CD4-positive, CD25-positive, alpha-beta regulatory T cell (primary cell): ENCODE data around the gene TCFL5. TPM values are rescaled to one million over a fixed set of nuclear protein-coding genes. Genes with fewer than 3 reads are reported as not detected.
A peak's percentile ranks its signal among the peaks of the same experiment; 100 is the strongest.

Experiments used
- ATAC-seq, 2 donors: fragments of 150-1000 bp; cut with Tn5 transposase; one replicate each; pipeline ENCODE4 v1.10.0; 2021; ENCODE audit warnings: low read depth in 2 of 2, moderate number of reproducible peaks in 2 of 2, moderate library complexity in 1 of 2
- DNase-seq, 3 donors: peaks; one replicate each; pipeline versions ENCODE4 v3.0.0 to v3.0.0-alpha.2; 2012 to 2022; ENCODE audit warnings: mixed read lengths in 1 of 3
- H3K27ac ChIP-seq: one replicate; pipeline ENCODE4 v1.7.0; 2013; ENCODE audit warnings: mild to moderate bottlenecking, low read length; ENCODE audit not compliant: insufficient read depth, poor library complexity, severe bottlenecking
- H3K27me3 ChIP-seq: one replicate; pipeline ENCODE4 v1.7.0; 2013; ENCODE audit warnings: low read length; ENCODE audit not compliant: control insufficient read depth, insufficient read depth
- H3K36me3 ChIP-seq: one replicate; pipeline ENCODE4 v1.7.0; 2013; ENCODE audit warnings: mild to moderate bottlenecking, low read length, moderate library complexity; ENCODE audit not compliant: control insufficient read depth, insufficient read depth
- H3K4me1 ChIP-seq: 2 replicates; pipeline ENCODE4 v1.7.0; 2013; ENCODE audit warnings: mild to moderate bottlenecking, low read length; ENCODE audit not compliant: insufficient read depth, control insufficient read depth, poor library complexity, severe bottlenecking
- H3K4me3 ChIP-seq: one replicate; pipeline ENCODE4 v1.7.0; 2013; ENCODE audit warnings: low read depth, mild to moderate bottlenecking, low read length, moderate library complexity
- H3K9me3 ChIP-seq, 2 experiments: 1 replicate in 1 of 2; 2 replicates in 1 of 2; pipeline ENCODE4 v1.7.0; 2013; ENCODE audit warnings: low read length in 2 of 2, mild to moderate bottlenecking in 1 of 2, moderate library complexity in 1 of 2; ENCODE audit not compliant: control insufficient read depth in 2 of 2
- H3K27ac Mint-ChIP-seq, 3 donors: one replicate each; pipeline ENCODE4 v1.8.0; 2020 to 2022; ENCODE audit warnings: mild to moderate bottlenecking in 3 of 3, mixed read lengths in 3 of 3, moderate library complexity in 2 of 3
- H3K27me3 Mint-ChIP-seq: one replicate; pipeline ENCODE4 v1.8.0; 2022; ENCODE audit warnings: mild to moderate bottlenecking, mixed read lengths
- H3K36me3 Mint-ChIP-seq: one replicate; pipeline ENCODE4 v1.8.0; 2020; ENCODE audit warnings: mixed read lengths
- H3K4me1 Mint-ChIP-seq, 4 donors: one replicate each; pipeline ENCODE4 v1.8.0; 2020 to 2022; ENCODE audit warnings: mixed read lengths in 4 of 4, mild to moderate bottlenecking in 1 of 4
- H3K4me3 Mint-ChIP-seq, 4 donors: one replicate each; pipeline ENCODE4 v1.8.0; 2020 to 2022; ENCODE audit warnings: mild to moderate bottlenecking in 4 of 4, mixed read lengths in 4 of 4, moderate library complexity in 3 of 4
- H3K9me3 Mint-ChIP-seq, 7 donors: one replicate each; pipeline ENCODE4 v1.8.0; 2020 to 2022; ENCODE audit warnings: mixed read lengths in 7 of 7, mild to moderate bottlenecking in 3 of 7, moderate library complexity in 2 of 7
- polyA plus RNA-seq, 4 donors: library from polyadenylated mRNA; unstranded; fragments of 300-500 nt; fragmentation: Illumina TruSeq; gene quantifications; one replicate each; pipeline ENCODE4 v1.2.3, GENCODE V29; 2021
- total RNA-seq: library from RNA; stranded (reverse); gene quantifications from one replicate; pipeline ENCODE4 v1.2.3, GENCODE V29; 2022

TCFL5 gene
- total and polyA plus RNA-seq, 5 donors from 2014 or later: 0.53 to 3.8 (median 1.2) TPM

DNA sequence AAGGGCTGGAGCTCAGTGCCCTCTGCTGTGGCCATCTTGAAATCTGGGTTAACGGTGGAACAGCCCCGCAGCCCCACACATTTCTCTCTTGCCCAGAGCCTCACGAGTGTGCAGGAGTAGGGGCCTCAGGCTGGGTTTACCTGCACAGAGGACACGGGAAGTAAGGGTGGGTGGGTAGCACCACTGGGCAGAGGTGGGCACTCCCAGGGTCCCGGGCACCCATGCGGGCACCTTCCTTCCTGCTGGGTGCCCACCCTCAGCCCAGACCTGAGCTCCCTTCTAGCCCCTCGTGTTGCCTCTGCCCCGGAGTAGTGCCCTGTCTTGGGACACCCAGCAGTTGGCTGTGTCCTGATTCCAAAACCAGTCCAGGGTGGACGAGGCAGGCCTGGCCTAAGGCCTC is 33.6 kb downstream of the TCFL5 start:
- H3K27me3 ChIP-seq: no peaks in the 10 kb centered on the region
- H3K4me1 ChIP-seq: peaks cover 8% of the 10 kb centered on the region
- no peak overlapping the region for H3K4me3 ChIP-seq
- Mint-ChIP-seq H3K27me3 (peaks cover 5% of the 10 kb centered on the region), H3K4me3 (no peak overlapping the region), H3K4me1 (peaks cover 0 to 7% (median 0%) of the 10 kb centered on the region in 4 donors), H3K36me3 (no peaks in the 10 kb centered on the region), H3K9me3 (no peaks in the 10 kb centered on the region), H3K27ac (no peak overlapping the region)
- no peak overlapping the region for H3K27ac ChIP-seq
- ATAC-seq (no peak), DNase-seq (no peak)
- no peaks in the 10 kb centered on the region for H3K9me3 ChIP-seq
- no peaks in the 10 kb centered on the region for H3K36me3 ChIP-seq

DNA sequence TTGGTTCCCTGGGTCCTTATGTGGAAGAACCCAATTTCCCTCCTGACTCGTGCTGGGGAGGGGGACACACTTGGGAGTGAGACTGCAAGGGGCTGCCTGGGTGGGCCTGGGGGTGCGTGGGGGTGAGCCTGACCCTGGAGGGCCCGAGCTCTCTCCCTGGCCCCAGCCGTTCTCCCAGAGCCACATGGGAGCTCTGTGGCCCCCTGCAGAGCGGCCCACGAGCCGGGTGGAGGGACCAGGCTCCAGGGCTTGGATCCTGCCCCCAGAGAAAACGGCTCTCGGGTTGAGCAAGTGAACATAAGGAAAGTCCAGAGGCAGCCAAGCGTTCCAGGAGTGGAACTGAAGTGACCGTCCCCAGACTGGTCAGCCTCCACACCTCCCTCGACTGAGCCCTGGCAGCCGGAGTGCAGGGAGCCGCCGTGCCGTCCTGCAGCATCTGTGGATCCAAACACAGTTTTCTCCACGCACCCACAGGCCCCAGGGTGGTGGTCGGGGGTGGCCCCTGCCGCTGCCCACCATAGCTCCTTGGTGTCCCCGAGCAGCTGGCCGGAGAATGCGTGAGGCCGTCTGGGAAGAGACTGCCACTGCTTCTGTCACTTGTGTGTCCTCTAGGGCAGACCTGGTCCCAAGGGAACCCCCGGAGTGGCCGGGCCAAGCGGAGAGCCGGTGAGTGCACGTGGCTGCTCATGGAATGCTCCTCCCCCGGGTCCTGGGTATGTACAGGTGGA is 34.1 kb downstream of the TCFL5 start:
- no peak for ATAC-seq
- no peak overlapping the region for H3K4me3 ChIP-seq
- H3K9me3 ChIP-seq: no peaks in the 10 kb centered on the region
- Mint-ChIP-seq H3K36me3 (no peaks in the 10 kb centered on the region), H3K4me1 (peaks cover 0 to 5% (median 0%) of the 10 kb centered on the region in 4 donors), H3K4me3 (no peak overlapping the region), H3K9me3 (no peaks in the 10 kb centered on the region), H3K27ac (no peak overlapping the region), H3K27me3 (peaks cover 5% of the 10 kb centered on the region)
- no peaks in the 10 kb centered on the region for H3K36me3 ChIP-seq
- H3K27ac ChIP-seq: no peak overlapping the region
- H3K4me1 ChIP-seq: peaks cover 8% of the 10 kb centered on the region
- DNase-seq: no peak
- H3K27me3 ChIP-seq: no peaks in the 10 kb centered on the region

DNA sequence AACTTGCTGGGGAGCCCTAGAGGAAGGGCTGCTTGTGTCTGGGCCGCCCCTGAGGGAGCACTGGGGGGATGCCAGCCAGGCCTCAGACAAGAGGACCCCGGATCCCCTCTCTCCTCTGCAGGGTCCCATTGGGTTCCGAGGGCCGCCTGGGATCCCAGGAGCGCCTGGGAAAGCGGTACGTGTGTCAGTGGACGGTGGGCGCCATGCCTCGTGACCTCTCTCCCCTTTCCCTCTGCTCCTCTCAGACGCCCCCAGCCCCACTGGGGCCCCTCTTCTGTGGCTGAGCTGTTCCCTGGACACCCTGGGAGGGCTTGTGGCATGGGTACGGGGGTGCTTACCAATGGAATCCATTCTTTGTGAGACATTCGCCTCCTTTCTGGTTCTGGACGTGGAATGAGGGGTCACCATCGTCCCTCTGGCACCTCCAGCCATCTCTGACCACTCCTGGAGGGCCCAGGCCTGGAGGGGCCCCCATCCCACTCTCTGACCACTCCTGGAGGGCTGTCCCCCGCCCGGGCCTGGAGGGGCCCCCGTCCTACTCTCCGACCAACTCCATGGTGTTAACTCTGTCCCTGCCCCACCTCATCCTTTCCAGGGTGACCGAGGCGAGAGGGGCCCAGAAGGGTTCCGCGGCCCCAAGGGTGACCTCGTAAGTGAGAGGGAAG is 34.8 kb downstream of the TCFL5 start:
- H3K27me3 ChIP-seq: no peaks in the 10 kb centered on the region
- no peak overlapping the region for H3K27ac ChIP-seq
- no peaks in the 10 kb centered on the region for H3K36me3 ChIP-seq
- no peaks in the 10 kb centered on the region for H3K9me3 ChIP-seq
- no peak for DNase-seq
- no peak overlapping the region for H3K4me3 ChIP-seq
- Mint-ChIP-seq H3K9me3 (no peaks in the 10 kb centered on the region), H3K36me3 (no peaks in the 10 kb centered on the region), H3K27ac (no peak overlapping the region), H3K4me1 (peaks cover 0 to 4% (median 0%) of the 10 kb centered on the region in 4 donors), H3K4me3 (no peak overlapping the region), H3K27me3 (no peaks in the 10 kb centered on the region)
- H3K4me1 ChIP-seq: peaks cover 8% of the 10 kb centered on the region
- no peak for ATAC-seq

DNA sequence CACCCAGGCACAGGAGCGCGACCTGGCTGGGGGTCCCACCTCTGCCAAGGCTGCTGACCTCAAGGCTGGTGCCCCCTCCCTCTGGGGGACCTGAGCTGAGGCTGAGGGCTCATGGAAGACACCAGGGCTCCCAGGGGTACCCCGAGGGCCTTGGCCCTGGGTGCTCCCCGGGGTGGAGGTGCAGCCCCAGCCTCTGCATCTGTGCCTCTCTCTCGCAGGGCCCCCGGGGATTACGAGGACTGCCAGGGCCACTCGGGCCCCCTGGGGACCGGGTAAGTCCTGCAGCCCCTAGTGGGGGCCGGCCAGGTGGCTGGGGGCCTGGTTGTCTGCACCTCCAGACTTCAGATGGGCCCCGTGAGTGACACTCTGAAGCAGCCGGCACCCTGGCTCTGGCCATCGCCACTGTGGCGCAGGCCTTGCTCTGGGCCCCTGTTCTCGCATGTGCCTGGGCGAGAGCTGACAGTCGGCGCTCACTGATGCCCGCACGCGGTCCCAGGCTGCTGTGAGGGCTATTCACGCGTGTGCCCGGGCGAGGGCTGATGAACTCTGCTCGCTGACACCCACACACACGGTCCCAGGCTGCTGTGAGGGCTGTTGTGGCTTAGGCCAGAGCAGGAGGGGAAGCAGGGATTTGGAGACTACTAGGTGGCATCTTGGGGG is 35.5 kb downstream of the TCFL5 start:
- Histone ChIP-seq H3K36me3 (no peaks in the 10 kb centered on the region), H3K4me1 (peaks cover 8% of the 10 kb centered on the region), H3K27ac (no peak overlapping the region), H3K4me3 (no peak overlapping the region), H3K27me3 (no peaks in the 10 kb centered on the region), H3K9me3 (no peaks in the 10 kb centered on the region)
- H3K4me3 Mint-ChIP-seq: peak overlapping the region in 1 of 4 donors; percentile 54
- H3K9me3 Mint-ChIP-seq: no peaks in the 10 kb centered on the region
- no peak overlapping the region for H3K27ac Mint-ChIP-seq
- ATAC-seq: no peak
- H3K27me3 Mint-ChIP-seq: no peaks in the 10 kb centered on the region
- H3K36me3 Mint-ChIP-seq: no peaks in the 10 kb centered on the region
- peaks cover 0 to 2% (median 0%) of the 10 kb centered on the region in 4 donors for H3K4me1 Mint-ChIP-seq
- DNase-seq: no peak

DNA sequence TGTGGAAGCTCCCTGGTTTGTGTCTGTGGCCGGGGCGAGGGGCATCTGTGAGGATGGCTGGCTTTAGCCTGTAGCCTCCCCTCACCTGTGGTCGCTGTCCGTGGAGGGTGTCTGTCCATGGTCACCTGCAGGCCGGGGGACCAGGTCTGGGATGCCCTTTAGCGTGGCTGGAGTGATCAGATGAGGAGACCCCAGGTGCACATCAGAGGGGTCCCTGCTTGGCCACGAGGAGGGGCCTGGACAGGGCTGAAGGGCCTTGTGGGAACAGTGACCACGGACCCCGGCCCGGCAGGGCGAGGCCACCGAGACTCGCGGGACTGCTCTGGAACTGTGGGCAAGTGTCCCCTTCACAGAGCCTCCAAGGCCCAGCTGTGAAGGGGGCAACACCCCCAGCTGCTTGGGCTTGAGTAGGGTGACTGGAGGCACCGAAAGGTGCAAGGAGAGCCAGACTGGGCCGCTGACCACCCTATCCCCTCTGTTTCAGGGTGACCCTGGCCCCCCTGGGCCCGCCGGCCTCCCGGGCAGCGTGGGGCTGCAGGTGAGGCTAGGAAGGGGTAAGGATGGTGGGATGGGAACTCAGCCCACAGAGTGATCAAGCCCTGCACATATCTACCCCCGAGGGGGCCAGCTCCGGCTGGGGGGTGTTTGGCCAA is 36.2 kb downstream of the TCFL5 start:
- DNase-seq: no peak
- peaks cover 8% of the 10 kb centered on the region for H3K4me1 ChIP-seq
- Mint-ChIP-seq H3K36me3 (no peaks in the 10 kb centered on the region), H3K27me3 (no peaks in the 10 kb centered on the region), H3K27ac (no peak overlapping the region), H3K4me1 (peaks cover 0 to 2% (median 0%) of the 10 kb centered on the region in 4 donors), H3K9me3 (no peaks in the 10 kb centered on the region), H3K4me3 (peak overlapping the region in 1 of 4 donors; percentile 54)
- H3K9me3 ChIP-seq: no peaks in the 10 kb centered on the region
- H3K36me3 ChIP-seq: no peaks in the 10 kb centered on the region
- no peak overlapping the region for H3K27ac ChIP-seq
- H3K4me3 ChIP-seq: no peak overlapping the region
- no peaks in the 10 kb centered on the region for H3K27me3 ChIP-seq
- no peak for ATAC-seq

DNA sequence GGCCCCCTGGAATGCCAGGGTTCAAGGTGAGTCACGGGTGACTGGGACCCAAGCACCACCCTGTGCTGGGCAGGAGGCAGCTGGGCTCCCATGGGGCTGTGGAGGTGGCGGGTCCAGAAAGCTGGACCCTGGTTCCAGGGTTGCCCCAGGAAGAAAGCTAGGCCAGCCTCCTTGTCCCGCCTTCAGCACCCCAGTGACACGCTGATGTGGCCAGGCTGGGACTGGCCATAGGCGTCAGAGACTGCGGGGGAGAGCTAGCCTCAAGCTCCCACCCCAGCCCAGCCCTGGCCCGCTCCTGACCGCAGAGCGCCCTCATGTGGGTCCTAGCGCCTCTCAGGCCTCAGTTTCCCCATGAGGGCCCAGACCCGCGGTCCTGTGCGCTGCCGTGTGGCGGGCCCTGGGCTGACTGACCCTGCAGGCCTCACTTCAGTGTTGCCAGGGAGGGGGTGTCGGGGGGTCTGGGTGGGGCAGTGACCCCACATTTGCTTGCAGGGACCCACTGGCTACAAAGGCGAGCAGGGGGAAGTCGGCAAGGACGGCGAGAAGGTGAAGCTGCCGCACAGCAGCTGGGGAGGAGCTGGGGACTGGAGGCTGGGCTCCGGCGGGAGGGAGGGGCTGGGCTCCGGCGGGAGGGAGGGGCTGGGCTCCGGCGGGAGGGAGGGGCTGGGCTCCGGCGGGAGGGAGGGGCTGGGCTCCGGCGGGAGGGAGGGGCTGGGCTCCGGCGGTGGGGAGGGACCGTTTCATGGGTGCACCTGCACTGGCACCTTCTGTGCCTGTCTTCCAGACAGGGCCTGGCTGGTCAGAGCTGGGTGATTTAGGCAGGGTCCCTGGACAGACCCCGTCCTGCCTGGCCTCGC is 36.9 kb downstream of the TCFL5 start:
- H3K27ac Mint-ChIP-seq: no peak overlapping the region

More for the DNA sequence above, 36.9 kb downstream of the TCFL5 start:
- no peaks in the 10 kb centered on the region for H3K9me3 ChIP-seq
- DNase-seq (peak; percentile 19 to 67 (median 31)), ATAC-seq (peak; percentile 62 to 64)
- no peak overlapping the region for H3K27ac ChIP-seq
- Mint-ChIP-seq H3K27me3 (no peaks in the 10 kb centered on the region), H3K9me3 (no peaks in the 10 kb centered on the region), H3K4me1 (peaks cover 0 to 4% (median 0%) of the 10 kb centered on the region in 4 donors), H3K4me3 (peak overlapping the region in 1 of 4 donors; percentile 38), H3K36me3 (no peaks in the 10 kb centered on the region)
- H3K4me1 ChIP-seq: peaks cover 8% of the 10 kb centered on the region
- no peaks in the 10 kb centered on the region for H3K36me3 ChIP-seq
- no peaks in the 10 kb centered on the region for H3K27me3 ChIP-seq
- no peak overlapping the region for H3K4me3 ChIP-seq
